ENCODE data around the gene M1AP.
"Not testable (repeated sequence)": the region's sequence is repeated elsewhere in the genome, so short reads cannot be mapped to it uniquely, and the experiment has no call there.

The M1AP gene

GRCh38 chr2:74632209-74632938, 15.8 kb downstream of the M1AP start:
- no peak overlapping the region for H3K27ac ChIP-seq
- TF ChIP-seq CTCF (conservative IDR thresholded peaks at IDR 0.05): no peak

GRCh38 chr2:74630454-74630853, 17.7 kb downstream of the M1AP start:
- not testable (repeated sequence) for H3K27ac ChIP-seq

GRCh38 chr2:74628538-74629105, 19.5 kb downstream of the M1AP start:
- TF ChIP-seq CTCF (conservative IDR thresholded peaks at IDR 0.05): no peak
- no peak overlapping the region for H3K27ac ChIP-seq

- TF ChIP-seq CTCF (conservative IDR thresholded peaks at IDR 0.05): no peak
- no peak overlapping the region for H3K27ac ChIP-seq
Observed at GRCh38 chr2:74625658-74626425, 22.3 kb downstream of the M1AP start.

- H3K27ac ChIP-seq: no peak overlapping the region
- no peak for TF ChIP-seq CTCF (conservative IDR thresholded peaks at IDR 0.05)
Observed at GRCh38 chr2:74620671-74621070, 27.5 kb downstream of the M1AP start.

GRCh38 chr2:74619651-74620297, 28.4 kb downstream of the M1AP start:
- no peak for TF ChIP-seq CTCF (conservative IDR thresholded peaks at IDR 0.05)
- no peak overlapping the region for H3K27ac ChIP-seq

GRCh38 chr2:74618410-74619083, 29.6 kb downstream of the M1AP start:
- TF ChIP-seq CTCF (conservative IDR thresholded peaks at IDR 0.05): no peak
- H3K27ac ChIP-seq: no peak overlapping the region
